GM21619 (cell line): ENCODE results near the gene POLR1E.
"Not testable (repeated sequence)": the region's sequence is repeated elsewhere in the genome, so short reads cannot be mapped to it uniquely, and the experiment has no call there.

Experiments used
- ATAC-seq: cut with Tn5 transposase; IDR thresholded peaks from one replicate; pipeline ENCODE4 v1.9.1; 2021; ENCODE audit not compliant: unreplicated experiment

Gene POLR1E

GRCh38 chr9:37501957-37502596, 16.3 kb downstream of the POLR1E start:
- no peak for ATAC-seq

- ATAC-seq: no peak
These were observed 18.0 kb downstream of the POLR1E start for GRCh38 chr9:37503736-37504135.

- ATAC-seq: no peak
These were observed 18.9 kb downstream of the POLR1E start for GRCh38 chr9:37504605-37505004.

- no peak for ATAC-seq
These were observed 21.9 kb downstream of the POLR1E start for GRCh38 chr9:37507566-37508134.

- no peak for ATAC-seq
These were observed 22.5 kb downstream of the POLR1E start for GRCh38 chr9:37508135-37508833.

GRCh38 chr9:37508834-37509206, 23.1 kb downstream of the POLR1E start:
- ATAC-seq: no peak

- ATAC-seq: no peak
These were observed 23.8 kb downstream of the POLR1E start for GRCh38 chr9:37509536-37509935.

- ATAC-seq: not testable (repeated sequence)
These were observed 24.3 kb downstream of the POLR1E start for GRCh38 chr9:37510053-37510452.

- ATAC-seq: no peak
These were observed 25.6 kb downstream of the POLR1E start for GRCh38 chr9:37511016-37512010.

- no peak for ATAC-seq
These were observed 26.7 kb downstream of the POLR1E start for GRCh38 chr9:37512437-37512836.

- ATAC-seq: not testable (repeated sequence)
These were observed 28.7 kb downstream of the POLR1E start for GRCh38 chr9:37514415-37514814.

GRCh38 chr9:37514999-37515398, 29.3 kb downstream of the POLR1E start:
- ATAC-seq: no peak

- ATAC-seq: no peak
These were observed 30.0 kb downstream of the POLR1E start for GRCh38 chr9:37515620-37516258.

- ATAC-seq: no peak
These were observed 32.2 kb downstream of the POLR1E start for GRCh38 chr9:37517923-37518322.

- no peak for ATAC-seq
These were observed 34.9 kb downstream of the POLR1E start for GRCh38 chr9:37520641-37521040.

- no peak for ATAC-seq
These were observed 35.4 kb downstream of the POLR1E start for GRCh38 chr9:37521111-37521510.

- no peak for ATAC-seq
These were observed 37.2 kb downstream of the POLR1E start for GRCh38 chr9:37522971-37523370.

GRCh38 chr9:37523916-37524315, 38.2 kb downstream of the POLR1E start:
- ATAC-seq: no peak

- peak; percentile 69 for ATAC-seq
These were observed 43.1 kb downstream of the POLR1E start for GRCh38 chr9:37528652-37529471.

GRCh38 chr9:37531699-37532098, 46.0 kb downstream of the POLR1E start:
- peak; percentile 56 for ATAC-seq
